ENCODE data around the gene MBNL1.

Gene MBNL1

GRCh38 chr3:152338159-152338720 is 69.5 kb downstream of the MBNL1 start:
- Histone ChIP-seq H3K4me3 (ENCODE audit: low read length in 2 of 2) (no peak overlapping the region), H3K4ac (ENCODE audit: low read length) (no peak overlapping the region), H2BK12ac (ENCODE audit: low read length) (no peak overlapping the region), H4K8ac (ENCODE audit: low read depth, low read length) (no peak overlapping the region), H3K14ac (ENCODE audit: low read length) (no peak overlapping the region), H2AFZ (ENCODE audit: low read length) (no peak overlapping the region), H3K18ac (ENCODE audit: low read length) (no peak overlapping the region), H3K36me3 (replicated peaks in 1 of 2; ENCODE audit: control insufficient read depth in 2 of 2, insufficient read depth in 2 of 2, low read length in 2 of 2) (peaks cover 0 to 6% of the 10 kb centered on the region in 2 donors), H3K27ac (replicated peaks; ENCODE audit: low read length) (no peak overlapping the region), H3K9me3 (replicated peaks in 1 of 2; ENCODE audit: control insufficient read depth in 2 of 2, insufficient read depth in 1 of 2, low read depth in 1 of 2, low read length in 2 of 2) (peaks cover 0 to 1% of the 10 kb centered on the region in 2 donors), H3K27me3 (ENCODE audit: control insufficient read depth in 3 of 3, insufficient read depth in 3 of 3, low read depth in 1 of 3, low read length in 3 of 3) (no peaks in the 10 kb centered on the region), H3K79me1 (ENCODE audit: low read depth, low read length) (peaks cover 3% of the 10 kb centered on the region), H4K91ac (ENCODE audit: low read depth, low read length, poor library complexity) (no peak overlapping the region), H2BK5ac (ENCODE audit: low read length) (no peak overlapping the region), H3K9ac (ENCODE audit: low read depth, low read length, poor library complexity) (no peak overlapping the region), H2AK5ac (ENCODE audit: low read depth, low read length) (no peak overlapping the region), H2BK120ac (ENCODE audit: low read depth, low read length) (no peak overlapping the region), H3K4me1 (ENCODE audit: control insufficient read depth in 2 of 2, insufficient read depth in 1 of 2, low read depth in 1 of 2, low read length in 2 of 2) (peaks cover 0 to 1% of the 10 kb centered on the region in 2 donors), H3K4me2 (ENCODE audit: insufficient read depth, low read length, poor library complexity, severe bottlenecking) (no peak overlapping the region), H2BK15ac (ENCODE audit: low read length) (no peak overlapping the region), H3K23ac (ENCODE audit: low read depth, low read length, poor library complexity) (no peak overlapping the region)
- WGBS, 2 donors (ENCODE audit: extremely low coverage in 2 of 2, insufficient read length in 2 of 2, insufficient replicate concordance in 1 of 2) = no CpG with 5 or more reads among the region's 5 CpGs
- DNase-seq (ENCODE audit: low spot score) = no peak

- H2AFZ ChIP-seq (ENCODE audit: low read length) = no peak overlapping the region
- no peak for DNase-seq (ENCODE audit: low spot score)
These were observed 71.3 kb downstream of the MBNL1 start for GRCh38 chr3:152339881-152340505.

GRCh38 chr3:152345233-152345632 is 76.5 kb downstream of the MBNL1 start:
- H2BK12ac ChIP-seq (ENCODE audit: low read length) = no peak overlapping the region
- H3K4me3 ChIP-seq (ENCODE audit: low read length in 2 of 2) = no peak overlapping the region
- H3K4me1 ChIP-seq (ENCODE audit: control insufficient read depth in 2 of 2, insufficient read depth in 1 of 2, low read depth in 1 of 2, low read length in 2 of 2) = peaks cover 0 to 1% of the 10 kb centered on the region in 2 donors
- H3K4me2 ChIP-seq (ENCODE audit: insufficient read depth, low read length, poor library complexity, severe bottlenecking) = no peak overlapping the region
- H2BK5ac ChIP-seq (ENCODE audit: low read length) = no peak overlapping the region
- no peak overlapping the region for H4K8ac ChIP-seq (ENCODE audit: low read depth, low read length)
- peaks cover 3% of the 10 kb centered on the region for H3K79me1 ChIP-seq (ENCODE audit: low read depth, low read length)
- H3K9me3 ChIP-seq (replicated peaks in 1 of 2; ENCODE audit: control insufficient read depth in 2 of 2, insufficient read depth in 1 of 2, low read depth in 1 of 2, low read length in 2 of 2) = no peaks in the 10 kb centered on the region
- H3K9ac ChIP-seq (ENCODE audit: low read depth, low read length, poor library complexity) = no peak overlapping the region
- no peak overlapping the region for H2AK5ac ChIP-seq (ENCODE audit: low read depth, low read length)
- H3K4ac ChIP-seq (ENCODE audit: low read length) = no peak overlapping the region
- DNase-seq (ENCODE audit: low spot score) = no peak
- H3K23ac ChIP-seq (ENCODE audit: low read depth, low read length, poor library complexity) = no peak overlapping the region
- H4K91ac ChIP-seq (ENCODE audit: low read depth, low read length, poor library complexity) = no peak overlapping the region
- H3K14ac ChIP-seq (ENCODE audit: low read length) = no peak overlapping the region
- no peak overlapping the region for H3K27ac ChIP-seq (replicated peaks; ENCODE audit: low read length)
- H3K27me3 ChIP-seq (ENCODE audit: control insufficient read depth in 3 of 3, insufficient read depth in 3 of 3, low read depth in 1 of 3, low read length in 3 of 3) = no peaks in the 10 kb centered on the region
- no peak overlapping the region for H3K18ac ChIP-seq (ENCODE audit: low read length)
- no peak overlapping the region for H2BK120ac ChIP-seq (ENCODE audit: low read depth, low read length)
- H3K36me3 ChIP-seq (replicated peaks in 1 of 2; ENCODE audit: control insufficient read depth in 2 of 2, insufficient read depth in 2 of 2, low read length in 2 of 2) = no peaks in the 10 kb centered on the region
- no CpG with 5 or more reads among the region's 1 CpG for WGBS, 2 donors (ENCODE audit: extremely low coverage in 2 of 2, insufficient read length in 2 of 2, insufficient replicate concordance in 1 of 2)
- no peak overlapping the region for H2AFZ ChIP-seq (ENCODE audit: low read length)
- no peak overlapping the region for H2BK15ac ChIP-seq (ENCODE audit: low read length)

More at GRCh38 chr3:152339881-152340505, 71.3 kb downstream of the MBNL1 start:
- Histone ChIP-seq H3K4ac (ENCODE audit: low read length) (no peak overlapping the region), H2BK15ac (ENCODE audit: low read length) (no peak overlapping the region), H3K27me3 (ENCODE audit: control insufficient read depth in 3 of 3, insufficient read depth in 3 of 3, low read depth in 1 of 3, low read length in 3 of 3) (no peaks in the 10 kb centered on the region), H4K8ac (ENCODE audit: low read depth, low read length) (no peak overlapping the region), H2AK5ac (ENCODE audit: low read depth, low read length) (no peak overlapping the region), H2BK5ac (ENCODE audit: low read length) (no peak overlapping the region), H2BK120ac (ENCODE audit: low read depth, low read length) (no peak overlapping the region), H3K36me3 (replicated peaks in 1 of 2; ENCODE audit: control insufficient read depth in 2 of 2, insufficient read depth in 2 of 2, low read length in 2 of 2) (peaks cover 0 to 4% of the 10 kb centered on the region in 2 donors), H3K14ac (ENCODE audit: low read length) (no peak overlapping the region), H3K79me1 (ENCODE audit: low read depth, low read length) (peaks cover 3% of the 10 kb centered on the region), H3K4me3 (ENCODE audit: low read length in 2 of 2) (no peak overlapping the region), H3K4me2 (ENCODE audit: insufficient read depth, low read length, poor library complexity, severe bottlenecking) (no peak overlapping the region), H3K4me1 (ENCODE audit: control insufficient read depth in 2 of 2, insufficient read depth in 1 of 2, low read depth in 1 of 2, low read length in 2 of 2) (peaks cover 0 to 1% of the 10 kb centered on the region in 2 donors), H3K18ac (ENCODE audit: low read length) (no peak overlapping the region), H3K9me3 (replicated peaks in 1 of 2; ENCODE audit: control insufficient read depth in 2 of 2, insufficient read depth in 1 of 2, low read depth in 1 of 2, low read length in 2 of 2) (peaks cover 0 to 1% of the 10 kb centered on the region in 2 donors), H3K23ac (ENCODE audit: low read depth, low read length, poor library complexity) (no peak overlapping the region), H4K91ac (ENCODE audit: low read depth, low read length, poor library complexity) (no peak overlapping the region), H3K9ac (ENCODE audit: low read depth, low read length, poor library complexity) (no peak overlapping the region), H3K27ac (replicated peaks; ENCODE audit: low read length) (no peak overlapping the region), H2BK12ac (ENCODE audit: low read length) (no peak overlapping the region)
- no CpG with 5 or more reads among the region's 4 CpGs for WGBS, 2 donors (ENCODE audit: extremely low coverage in 2 of 2, insufficient read length in 2 of 2, insufficient replicate concordance in 1 of 2)

GRCh38 chr3:152346058-152346457 is 77.3 kb downstream of the MBNL1 start:
- Histone ChIP-seq H4K91ac (ENCODE audit: low read depth, low read length, poor library complexity) (no peak overlapping the region), H4K8ac (ENCODE audit: low read depth, low read length) (no peak overlapping the region), H2BK15ac (ENCODE audit: low read length) (no peak overlapping the region), H3K4me1 (ENCODE audit: control insufficient read depth in 2 of 2, insufficient read depth in 1 of 2, low read depth in 1 of 2, low read length in 2 of 2) (no peaks in the 10 kb centered on the region), H3K27me3 (ENCODE audit: control insufficient read depth in 3 of 3, insufficient read depth in 3 of 3, low read depth in 1 of 3, low read length in 3 of 3) (no peaks in the 10 kb centered on the region), H3K9me3 (replicated peaks in 1 of 2; ENCODE audit: control insufficient read depth in 2 of 2, insufficient read depth in 1 of 2, low read depth in 1 of 2, low read length in 2 of 2) (no peaks in the 10 kb centered on the region), H2AK5ac (ENCODE audit: low read depth, low read length) (no peak overlapping the region), H2BK12ac (ENCODE audit: low read length) (no peak overlapping the region), H3K18ac (ENCODE audit: low read length) (no peak overlapping the region), H3K4ac (ENCODE audit: low read length) (no peak overlapping the region), H3K14ac (ENCODE audit: low read length) (no peak overlapping the region), H3K4me2 (ENCODE audit: insufficient read depth, low read length, poor library complexity, severe bottlenecking) (no peak overlapping the region), H2BK5ac (ENCODE audit: low read length) (no peak overlapping the region), H3K36me3 (replicated peaks in 1 of 2; ENCODE audit: control insufficient read depth in 2 of 2, insufficient read depth in 2 of 2, low read length in 2 of 2) (no peaks in the 10 kb centered on the region), H3K27ac (replicated peaks; ENCODE audit: low read length) (no peak overlapping the region), H3K79me1 (ENCODE audit: low read depth, low read length) (no peaks in the 10 kb centered on the region), H2BK120ac (ENCODE audit: low read depth, low read length) (no peak overlapping the region), H3K4me3 (ENCODE audit: low read length in 2 of 2) (no peak overlapping the region), H2AFZ (ENCODE audit: low read length) (no peak overlapping the region), H3K9ac (ENCODE audit: low read depth, low read length, poor library complexity) (no peak overlapping the region), H3K23ac (ENCODE audit: low read depth, low read length, poor library complexity) (no peak overlapping the region)
- DNase-seq (ENCODE audit: low spot score) = no peak
- WGBS, 2 donors (ENCODE audit: extremely low coverage in 2 of 2, insufficient read length in 2 of 2, insufficient replicate concordance in 1 of 2) = 100% methylated on average over 1 to 2 of the region's 4 CpGs

Data from neuronal stem cell (in vitro differentiated cells).